Stimulated activated CD4-positive, alpha-beta T cell treated with anti-CD3 and anti-CD28 coated beads, Interleukin-4, amount 100 ng/mL, for 48 hours (primary cell): Measurements from ENCODE around the gene MAPKAP1.
"Not testable (repeated sequence)": the region's sequence is repeated elsewhere in the genome, so short reads cannot be mapped to it uniquely, and the experiment has no call there.

Experiments
- DNase-seq, 2 donors: peaks; one replicate each; pipeline ENCODE4 v3.0.0-alpha.2; 2020; ENCODE audit warnings: low read depth in 2 of 2

The MAPKAP1 gene

GRCh38 chr9:125411171-125411756 lies 295.7 kb downstream of the MAPKAP1 start:
- no peak for DNase-seq

GRCh38 chr9:125410522-125410894 lies 296.5 kb downstream of the MAPKAP1 start:
- DNase-seq: no peak

- DNase-seq: peak; percentile 38 to 52
Measured at GRCh38 chr9:125409637-125410521, 297.1 kb downstream of the MAPKAP1 start.

GRCh38 chr9:125409217-125409636 lies 297.8 kb downstream of the MAPKAP1 start:
- no peak for DNase-seq

- peak; percentile 74 to 83 for DNase-seq
Measured at GRCh38 chr9:125407974-125408900, 298.8 kb downstream of the MAPKAP1 start.

GRCh38 chr9:125407432-125407973 lies 299.5 kb downstream of the MAPKAP1 start:
- DNase-seq: no peak

GRCh38 chr9:125406810-125407087 lies 300.3 kb downstream of the MAPKAP1 start:
- DNase-seq: no peak

- no peak for DNase-seq
Measured at GRCh38 chr9:125405938-125406809, 300.8 kb downstream of the MAPKAP1 start.

GRCh38 chr9:125404733-125405132 lies 302.3 kb downstream of the MAPKAP1 start:
- DNase-seq: no peak

GRCh38 chr9:125400725-125401716 lies 306.0 kb downstream of the MAPKAP1 start:
- DNase-seq: no peak

GRCh38 chr9:125400232-125400631 lies 306.8 kb downstream of the MAPKAP1 start:
- DNase-seq: not testable (repeated sequence)

- no peak for DNase-seq
Measured at GRCh38 chr9:125399666-125400065, 307.3 kb downstream of the MAPKAP1 start.

- no peak for DNase-seq
Measured at GRCh38 chr9:125399165-125399564, 307.8 kb downstream of the MAPKAP1 start.

- DNase-seq: no peak
Measured at GRCh38 chr9:125398243-125398642, 308.8 kb downstream of the MAPKAP1 start.

GRCh38 chr9:125397736-125398135 lies 309.3 kb downstream of the MAPKAP1 start:
- DNase-seq: no peak

GRCh38 chr9:125396799-125397198 lies 310.2 kb downstream of the MAPKAP1 start:
- no peak for DNase-seq

GRCh38 chr9:125393426-125393825 lies 313.6 kb downstream of the MAPKAP1 start:
- no peak for DNase-seq

GRCh38 chr9:125391704-125392103 lies 315.3 kb downstream of the MAPKAP1 start:
- no peak for DNase-seq

- no peak for DNase-seq
Measured at GRCh38 chr9:125388978-125389377, 318.0 kb downstream of the MAPKAP1 start.
